ENCODE results near the gene SQSTM1. TPM values are rescaled to one million over a fixed set of nuclear protein-coding genes. Genes with fewer than 3 reads are reported as not detected.
A peak's percentile ranks its signal among the peaks of the same experiment; 100 is the strongest.

SQSTM1 gene
- total RNA-seq, 3 donors from 2014 or later = 302 to 348 (median 321) TPM

- Histone ChIP-seq H3K4me3 (no peak overlapping the region), H3K36me3 (ENCODE audit: low read depth) (peaks cover 8% of the 10 kb centered on the region), H3K4me1 (ENCODE audit: low read depth) (no peaks in the 10 kb centered on the region), H3K9me3 (no peaks in the 10 kb centered on the region)
- no peak for TF ChIP-seq CTCF (IDR thresholded peaks at IDR 0.05)
- intact Hi-C loops (cut with DNase I, micrococcal nuclease) = no loop called here
- DNase-seq = peak in 1 of 3 donors; percentile 16
- no peak for ATAC-seq
These were observed 55.3 kb downstream of the SQSTM1 start for GRCh38 chr5:179875741-179876609.

GRCh38 chr5:179876610-179876952 lies 55.9 kb downstream of the SQSTM1 start:
- H3K4me1 ChIP-seq (ENCODE audit: low read depth) = no peaks in the 10 kb centered on the region
- intact Hi-C loops (cut with DNase I, micrococcal nuclease) = no loop called here
- H3K36me3 ChIP-seq (ENCODE audit: low read depth) = peaks cover 8% of the 10 kb centered on the region
- ATAC-seq = no peak
- no peaks in the 10 kb centered on the region for H3K9me3 ChIP-seq
- no peak for TF ChIP-seq CTCF (IDR thresholded peaks at IDR 0.05)
- H3K4me3 ChIP-seq = no peak overlapping the region
- DNase-seq = no peak

- peaks cover 8% of the 10 kb centered on the region for H3K36me3 ChIP-seq (ENCODE audit: low read depth)
- intact Hi-C loops (cut with DNase I, micrococcal nuclease) = no loop called here
These were observed 57.7 kb downstream of the SQSTM1 start for GRCh38 chr5:179878222-179879002.

GRCh38 chr5:179879003-179879689 lies 58.4 kb downstream of the SQSTM1 start:
- peak; percentile 23 for ATAC-seq
- Histone ChIP-seq H3K4me1 (ENCODE audit: low read depth) (no peaks in the 10 kb centered on the region), H3K36me3 (ENCODE audit: low read depth) (peaks cover 10% of the 10 kb centered on the region), H3K9me3 (peaks cover 12% of the 10 kb centered on the region), H3K4me3 (no peak overlapping the region)
- no peak for DNase-seq
- intact Hi-C loops (cut with DNase I, micrococcal nuclease) = no loop called here
- no peak for TF ChIP-seq CTCF (IDR thresholded peaks at IDR 0.05)

More at GRCh38 chr5:179878222-179879002, 57.7 kb downstream of the SQSTM1 start:
- no peak for TF ChIP-seq CTCF (IDR thresholded peaks at IDR 0.05)
- H3K9me3 ChIP-seq = peaks cover 9% of the 10 kb centered on the region
- DNase-seq = no peak
- ATAC-seq = no peak
- H3K4me3 ChIP-seq = no peak overlapping the region
- H3K4me1 ChIP-seq (ENCODE audit: low read depth) = no peaks in the 10 kb centered on the region

- peaks cover 8% of the 10 kb centered on the region for H3K36me3 ChIP-seq (ENCODE audit: low read depth)
- intact Hi-C loops (cut with DNase I, micrococcal nuclease) = no loop called here
- no peak overlapping the region for H3K4me3 ChIP-seq
- ATAC-seq (peak; percentile 22), DNase-seq (no peak)
- no peaks in the 10 kb centered on the region for H3K4me1 ChIP-seq (ENCODE audit: low read depth)
- TF ChIP-seq CTCF (IDR thresholded peaks at IDR 0.05) = no peak
- peaks cover 12% of the 10 kb centered on the region for H3K9me3 ChIP-seq
These were observed 58.9 kb downstream of the SQSTM1 start for GRCh38 chr5:179879690-179880010.

Data from mucosa of descending colon (tissue), 3 donors.